WI38 (cell line): Measurements from ENCODE around the gene OR10A3.
A peak's percentile ranks its signal among the peaks of the same experiment; 100 is the strongest.

Source experiments
- H3K4me3 ChIP-seq: 2 replicates; pipeline ENCODE4 v1.5.1; 2011; ENCODE audit warnings: low read depth, mild to moderate bottlenecking, control low read depth, low read length
- CTCF ChIP-seq: IDR thresholded peaks from 2 replicates; pipeline ENCODE4 v1.5.1; 2012; ENCODE audit warnings: low read depth, mild to moderate bottlenecking, control low read depth, low read length

Gene OR10A3

GRCh38 chr11:7965386-7965785, 23.9 kb upstream of the OR10A3 start, which contains the start of gene NLRP10:
TSS of gene NLRP10 (minus strand) at chr11:7965447. CDS start at chr11:7963495, 1,952 bp downstream.
- no peak for TF ChIP-seq CTCF
- peak within 1 kb of the TSS; percentile 46 for H3K4me3 ChIP-seq

GRCh38 chr11:7964873-7965272, 23.4 kb upstream of the OR10A3 start:
- TF ChIP-seq CTCF = no peak
- H3K4me3 ChIP-seq = peak overlapping the region; percentile 46

GRCh38 chr11:7964261-7964660, 22.8 kb upstream of the OR10A3 start:
- no peak for TF ChIP-seq CTCF
- no peak overlapping the region; the same call in 1 of the 2 replicates for H3K4me3 ChIP-seq

GRCh38 chr11:7955191-7955590, 13.7 kb upstream of the OR10A3 start:
- TF ChIP-seq CTCF = no peak
- H3K4me3 ChIP-seq = no peak overlapping the region

- no peak overlapping the region for H3K4me3 ChIP-seq
Observed at GRCh38 chr11:7949934-7950333, 8.4 kb upstream of the OR10A3 start.

GRCh38 chr11:7944123-7944522, 2.6 kb upstream of the OR10A3 start:
- no peak for TF ChIP-seq CTCF
- no peak overlapping the region for H3K4me3 ChIP-seq

More at GRCh38 chr11:7949934-7950333, 8.4 kb upstream of the OR10A3 start:
- TF ChIP-seq CTCF = no peak

GRCh38 chr11:7941146-7941545, 362 bp downstream of the OR10A3 start:
- TF ChIP-seq CTCF = no peak
- H3K4me3 ChIP-seq = no peak overlapping the region
